Bronchial epithelial cell (primary cell): Measurements from ENCODE around the gene CAMTA1. TPM values are rescaled to one million over a fixed set of nuclear protein-coding genes. Genes with fewer than 3 reads are reported as not detected.
A peak's percentile ranks its signal among the peaks of the same experiment; 100 is the strongest.

ENCODE experiments used
- DNase-seq: peaks from one replicate; pipeline ENCODE4 v3.0.0-alpha.2; 2010; ENCODE audit warnings: low read depth
- FAIRE-seq: peaks from 2 replicates; lab custom pipeline; 2011; peaks lifted over from hg19 to GRCh38; lab: Jason Lieb, UNC
- H3K27me3 ChIP-seq: 2 replicates; pipeline ENCODE4 v1.5.1; 2011; ENCODE audit warnings: low read length; ENCODE audit not compliant: control insufficient read depth, insufficient read depth
- H3K36me3 ChIP-seq: 2 replicates; pipeline ENCODE4 v1.5.1; 2011; ENCODE audit warnings: low read length; ENCODE audit not compliant: control insufficient read depth, insufficient read depth
- H3K4me3 ChIP-seq: 2 replicates; pipeline ENCODE4 v1.5.1; 2011; ENCODE audit warnings: mild to moderate bottlenecking, low read depth, low read length, control low read depth
- total RNA-seq: library from RNA; depleted of rRNA; stranded (reverse); fragments of >200 nt; gene quantifications from 2 replicates; pipeline ENCODE4 v1.2.1, GENCODE V29; 2014
- TF ChIP-seq, protein P1 (sequence below): IDR thresholded peaks from 2 replicates; pipeline ENCODE4 v1.5.1; 2011; ENCODE audit warnings: mild to moderate bottlenecking, moderate library complexity, low read length, control low read depth, inconsistent platforms; ENCODE audit not compliant: insufficient read depth, severe bottlenecking

Gene CAMTA1
- total RNA-seq, 1 donor from 2014 or later: 68.2 TPM

DNA sequence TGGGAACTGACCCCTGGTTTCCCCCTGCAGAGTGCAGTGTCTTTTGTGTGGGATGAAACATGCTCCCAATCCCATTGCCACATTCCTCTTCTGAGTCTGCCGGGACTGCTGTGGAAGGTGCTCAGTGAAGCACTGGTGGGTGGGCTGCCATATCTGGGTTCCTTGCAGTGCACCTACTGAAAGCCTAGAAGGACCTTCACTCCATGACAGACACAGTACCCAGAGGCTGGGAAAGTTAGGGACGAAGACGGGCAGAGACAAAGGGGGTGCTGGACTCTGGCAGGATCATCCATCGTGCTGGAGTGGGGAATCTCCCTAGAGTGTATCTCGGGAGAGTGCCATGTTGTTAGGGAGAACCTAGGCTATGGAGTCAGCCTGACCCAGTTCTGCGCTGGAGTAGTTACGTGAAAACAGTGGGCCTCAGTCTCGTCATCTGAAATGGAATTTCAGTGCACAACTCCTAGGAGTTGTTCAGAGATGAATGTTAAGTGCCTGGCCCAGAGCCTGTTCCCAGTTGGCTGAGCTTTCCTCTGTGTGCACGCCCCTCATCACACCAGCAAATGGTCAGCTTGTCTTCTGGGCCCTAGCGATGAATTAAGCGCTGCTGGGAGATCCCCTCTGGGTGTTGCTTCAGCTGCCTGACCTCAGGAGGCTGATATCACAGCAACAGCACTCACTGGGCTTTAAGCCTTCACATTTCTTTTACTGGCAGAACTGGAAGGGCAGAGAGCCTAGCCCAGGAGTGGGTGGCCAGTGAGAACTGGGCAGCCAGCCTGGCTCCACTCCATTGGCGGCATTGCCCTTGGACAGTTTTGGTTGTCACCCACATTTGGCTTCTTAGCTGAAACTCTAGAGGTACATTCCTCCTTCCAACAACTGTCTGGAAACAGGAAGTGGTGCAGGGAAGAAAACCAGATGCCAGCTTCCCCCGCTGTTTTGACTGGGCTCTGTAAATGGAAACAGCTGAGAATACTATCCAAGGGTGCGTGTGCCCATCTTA, 506.0 kb downstream of the CAMTA1 start:
- H3K36me3 ChIP-seq: no peaks in the 10 kb centered on the region
- TF ChIP-seq, protein P1, sequence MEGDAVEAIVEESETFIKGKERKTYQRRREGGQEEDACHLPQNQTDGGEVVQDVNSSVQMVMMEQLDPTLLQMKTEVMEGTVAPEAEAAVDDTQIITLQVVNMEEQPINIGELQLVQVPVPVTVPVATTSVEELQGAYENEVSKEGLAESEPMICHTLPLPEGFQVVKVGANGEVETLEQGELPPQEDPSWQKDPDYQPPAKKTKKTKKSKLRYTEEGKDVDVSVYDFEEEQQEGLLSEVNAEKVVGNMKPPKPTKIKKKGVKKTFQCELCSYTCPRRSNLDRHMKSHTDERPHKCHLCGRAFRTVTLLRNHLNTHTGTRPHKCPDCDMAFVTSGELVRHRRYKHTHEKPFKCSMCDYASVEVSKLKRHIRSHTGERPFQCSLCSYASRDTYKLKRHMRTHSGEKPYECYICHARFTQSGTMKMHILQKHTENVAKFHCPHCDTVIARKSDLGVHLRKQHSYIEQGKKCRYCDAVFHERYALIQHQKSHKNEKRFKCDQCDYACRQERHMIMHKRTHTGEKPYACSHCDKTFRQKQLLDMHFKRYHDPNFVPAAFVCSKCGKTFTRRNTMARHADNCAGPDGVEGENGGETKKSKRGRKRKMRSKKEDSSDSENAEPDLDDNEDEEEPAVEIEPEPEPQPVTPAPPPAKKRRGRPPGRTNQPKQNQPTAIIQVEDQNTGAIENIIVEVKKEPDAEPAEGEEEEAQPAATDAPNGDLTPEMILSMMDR: no peak
- H3K4me3 ChIP-seq: no peak overlapping the region
- DNase-seq (no peak), FAIRE-seq (peak; percentile 55)
- H3K27me3 ChIP-seq: peaks cover 6% of the 10 kb centered on the region

DNA sequence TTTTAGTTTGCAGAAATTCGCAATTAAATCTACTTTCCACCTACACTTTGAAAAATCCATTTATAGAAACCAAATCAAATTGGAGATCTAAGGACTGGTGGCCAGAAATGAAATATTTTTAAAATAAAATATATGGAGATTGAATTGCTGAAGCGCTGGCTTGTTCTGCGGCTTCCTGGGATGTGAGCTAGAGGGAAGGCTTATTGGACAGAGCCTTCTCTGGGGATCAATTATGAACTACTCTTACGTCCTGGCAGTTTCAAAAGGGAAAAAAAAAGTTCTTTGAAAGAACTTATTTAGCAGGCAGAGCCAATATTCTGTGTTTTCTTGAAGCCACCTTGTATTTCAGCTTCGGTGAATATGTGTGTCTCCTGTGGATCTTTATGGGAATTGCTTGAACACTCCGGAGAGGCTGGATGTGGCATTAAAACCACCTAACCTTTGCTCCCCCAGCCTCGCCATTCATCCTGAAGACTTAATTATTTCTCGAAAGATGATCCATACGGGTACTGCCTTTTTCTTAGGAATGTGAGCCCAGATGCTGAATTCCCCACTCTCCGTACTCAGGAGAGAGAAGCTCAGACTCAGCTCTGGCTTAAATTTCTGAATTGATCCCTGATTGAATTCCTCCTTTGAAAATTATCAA, 506.9 kb downstream of the CAMTA1 start:
- TF ChIP-seq, protein P1: no peak
- no peak overlapping the region for H3K4me3 ChIP-seq
- no peaks in the 10 kb centered on the region for H3K36me3 ChIP-seq
- FAIRE-seq: no peak
- peaks cover 6% of the 10 kb centered on the region for H3K27me3 ChIP-seq
- no peak for DNase-seq

DNA sequence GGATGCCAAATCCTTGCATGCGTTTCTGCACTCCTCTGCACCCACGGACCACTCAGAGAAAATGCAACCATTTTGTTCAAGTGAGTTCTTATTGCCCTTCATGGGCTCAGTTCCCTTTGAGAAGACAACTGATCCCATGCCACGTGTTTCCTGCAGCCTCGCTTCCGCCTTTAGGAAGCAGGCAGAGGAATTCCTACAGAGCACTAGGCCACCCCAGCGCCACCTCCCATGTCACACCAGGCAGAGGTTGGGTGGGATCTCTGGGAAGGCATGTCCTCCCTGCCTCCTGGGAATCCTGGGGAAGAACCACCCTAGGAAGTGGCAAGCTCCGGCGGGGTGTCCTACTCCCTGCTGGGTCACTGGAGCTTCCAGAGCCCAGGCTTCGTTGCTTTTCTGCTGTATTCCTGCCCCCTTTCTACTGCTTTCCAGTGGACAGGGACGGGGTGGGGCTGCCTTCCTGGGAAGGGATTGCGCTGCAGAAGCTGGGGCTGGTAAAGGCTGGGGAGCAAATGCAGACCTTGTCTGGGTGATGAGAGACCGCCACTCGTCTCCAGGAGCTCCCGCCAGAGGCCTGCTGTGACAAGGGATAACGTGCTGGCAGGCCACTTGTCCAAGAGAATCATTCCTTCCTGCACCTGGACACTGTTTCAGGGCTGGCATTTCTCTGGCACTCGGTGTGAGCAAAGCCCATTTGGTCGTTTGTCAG, 507.6 kb downstream of the CAMTA1 start:
- FAIRE-seq (no peak), DNase-seq (no peak)
- no peak overlapping the region for H3K4me3 ChIP-seq
- no peaks in the 10 kb centered on the region for H3K36me3 ChIP-seq
- H3K27me3 ChIP-seq: peaks cover 6% of the 10 kb centered on the region
- TF ChIP-seq, protein P1: no peak

DNA sequence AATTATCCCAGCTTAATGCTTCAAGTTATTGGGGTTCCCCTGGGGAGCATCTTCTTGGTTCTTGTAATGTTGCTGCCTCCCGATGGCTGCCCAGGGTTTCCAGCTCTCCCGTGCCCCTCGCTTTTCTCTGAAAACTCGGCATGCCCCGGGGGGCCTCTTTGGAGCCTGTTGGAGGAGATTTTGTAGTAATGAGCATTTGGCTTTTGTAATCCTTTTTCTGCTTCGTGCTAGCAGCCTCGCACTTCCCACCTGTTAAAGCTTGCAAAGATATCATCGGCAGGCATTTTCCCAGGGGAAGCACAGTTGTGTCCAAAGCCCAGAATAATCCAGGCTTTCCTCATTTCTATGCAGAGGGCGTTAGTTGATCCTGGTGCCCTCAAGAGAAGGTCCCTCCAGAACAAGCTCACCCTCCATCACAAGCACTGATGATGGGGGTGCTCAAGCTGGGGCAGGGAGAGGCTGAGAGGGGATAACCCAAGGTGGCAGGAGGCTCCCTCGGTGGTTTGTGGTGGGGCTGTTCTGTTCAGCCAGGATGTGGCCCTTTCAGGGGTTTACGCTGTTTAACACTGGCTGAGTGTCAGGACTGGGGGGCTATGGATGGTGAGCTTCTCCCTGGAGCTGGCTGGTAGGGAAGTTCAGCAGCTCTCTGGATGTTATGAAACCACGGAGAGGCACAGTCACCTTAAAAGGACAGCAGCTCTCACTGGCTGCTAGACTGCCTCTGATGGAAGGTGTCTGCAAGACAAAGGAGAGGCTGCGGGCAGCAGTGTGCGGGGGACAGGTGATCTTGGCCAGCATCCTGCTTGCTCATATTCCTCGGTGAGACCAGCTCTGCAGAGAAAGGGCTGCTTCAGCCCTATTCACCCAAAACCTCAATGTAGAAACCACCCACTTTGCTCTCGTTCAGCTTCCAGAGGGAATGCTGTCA, 508.7 kb downstream of the CAMTA1 start:
- peaks cover 6% of the 10 kb centered on the region for H3K27me3 ChIP-seq
- FAIRE-seq (no peak), DNase-seq (no peak)
- H3K4me3 ChIP-seq: no peak overlapping the region
- H3K36me3 ChIP-seq: no peaks in the 10 kb centered on the region
- TF ChIP-seq, protein P1: no peak

DNA sequence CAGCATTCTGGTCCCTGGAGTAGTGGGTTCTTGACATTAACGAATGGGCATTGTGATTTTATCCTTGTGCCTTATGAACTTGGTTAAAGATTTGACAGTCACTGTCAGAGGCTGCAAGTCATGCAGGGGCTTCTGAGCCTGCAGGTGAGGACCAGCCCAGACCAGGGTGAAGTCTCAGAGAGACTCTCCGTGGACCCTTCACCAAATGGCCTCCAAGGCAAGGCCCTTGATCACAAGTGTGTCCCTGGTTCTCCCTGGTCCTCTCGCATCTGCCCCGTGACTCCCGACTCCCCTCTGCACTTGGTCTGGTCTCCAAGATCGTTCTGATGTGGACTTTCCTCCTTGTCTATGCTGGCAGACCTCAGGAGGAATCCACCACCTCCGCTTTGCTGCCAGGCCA, 509.4 kb downstream of the CAMTA1 start:
- TF ChIP-seq, protein P1: no peak
- FAIRE-seq: no peak
- Histone ChIP-seq H3K36me3 (no peaks in the 10 kb centered on the region), H3K27me3 (peaks cover 6% of the 10 kb centered on the region), H3K4me3 (no peak overlapping the region)
- DNase-seq: no peak
